Brain microvascular endothelial cell (primary cell): ENCODE results near the gene TANK.
A peak's percentile ranks its signal among the peaks of the same experiment; 100 is the strongest.
"Not testable (repeated sequence)": the region's sequence is repeated elsewhere in the genome, so short reads cannot be mapped to it uniquely, and the experiment has no call there.

Source experiments
- DNase-seq: peaks from one replicate; pipeline ENCODE4 v3.0.0-alpha.2; 2020
- H3K27ac ChIP-seq: fragments of 250-450 bp; sonication (Bioruptor Pico); 2 replicates; pipeline ENCODE4 v1.5.1; 2020; ENCODE audit warnings: mild to moderate bottlenecking, moderate library complexity
- H3K27me3 ChIP-seq: fragments of 250-450 bp; sonication (Bioruptor Pico); replicated peaks from 2 replicates; pipeline ENCODE4 v1.5.1; 2020; ENCODE audit warnings: mild to moderate bottlenecking
- H3K36me3 ChIP-seq: fragments of 250-450 bp; sonication (Bioruptor Pico); replicated peaks from 2 replicates; pipeline ENCODE4 v1.5.1; 2020; ENCODE audit warnings: mild to moderate bottlenecking
- H3K4me3 ChIP-seq: 2 replicates; pipeline ENCODE4 v1.5.1; 2011; ENCODE audit warnings: low read depth, mild to moderate bottlenecking, control low read depth, low read length, moderate library complexity
- in situ Hi-C: cut with HindIII; loops from 2 replicates; pipeline ENCODE4 v1.10.0; 2017; ENCODE audit warnings: low sequenced_read_pairs, low pct_ligation_motif_present
- TF ChIP-seq, protein P1 (sequence below): IDR thresholded peaks from 2 replicates; pipeline ENCODE4 v1.5.1; 2011; ENCODE audit warnings: low read depth, mild to moderate bottlenecking, moderate library complexity, low read length, control low read depth, inconsistent platforms; ENCODE audit errors: missing control alignments

TANK gene

DNA sequence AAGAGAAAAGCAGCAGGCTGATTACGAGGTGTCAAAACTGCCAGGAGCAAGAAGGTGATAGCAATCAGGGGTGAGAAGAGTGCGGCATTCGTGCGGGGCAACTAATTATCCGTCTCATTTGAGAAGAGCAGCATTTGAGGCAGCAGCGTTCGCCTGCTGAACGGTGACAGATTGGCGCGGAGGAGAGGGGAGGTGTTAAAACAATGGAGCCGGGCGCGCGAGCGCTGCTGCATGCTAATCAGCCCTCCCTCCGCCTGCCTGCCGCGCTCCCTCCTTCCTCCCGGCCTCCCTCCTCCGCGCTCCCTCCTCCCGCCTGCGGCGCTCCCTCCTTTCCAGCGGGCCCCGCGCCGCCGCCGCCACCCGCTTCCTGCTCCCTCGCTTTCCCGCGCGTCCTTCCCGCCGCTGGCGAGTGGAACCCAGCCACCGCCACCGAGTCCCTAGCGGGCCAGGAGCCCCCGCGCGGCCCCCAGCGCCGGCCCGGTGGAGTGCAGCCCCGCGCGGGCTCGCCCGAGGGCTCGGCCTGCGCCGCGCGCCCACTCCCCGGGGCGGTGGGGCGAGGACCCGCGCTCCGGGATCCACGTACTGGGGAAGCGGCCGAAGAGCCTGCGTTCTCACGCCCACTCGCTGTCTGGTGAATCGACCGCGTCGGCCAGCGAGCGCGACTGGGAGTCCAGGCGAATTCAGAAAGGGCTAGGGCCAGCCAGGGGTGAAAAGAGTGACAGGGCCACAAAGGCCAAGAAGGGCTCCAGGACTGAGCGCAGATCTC lies 78.5 kb downstream of the TANK start:
- DNase-seq, result no peak
- no peaks in the 10 kb centered on the region for H3K36me3 ChIP-seq
- in situ Hi-C loops, result no loop called here
- H3K4me3 ChIP-seq, result peak overlapping the region; percentile 53
- TF ChIP-seq, protein P1, sequence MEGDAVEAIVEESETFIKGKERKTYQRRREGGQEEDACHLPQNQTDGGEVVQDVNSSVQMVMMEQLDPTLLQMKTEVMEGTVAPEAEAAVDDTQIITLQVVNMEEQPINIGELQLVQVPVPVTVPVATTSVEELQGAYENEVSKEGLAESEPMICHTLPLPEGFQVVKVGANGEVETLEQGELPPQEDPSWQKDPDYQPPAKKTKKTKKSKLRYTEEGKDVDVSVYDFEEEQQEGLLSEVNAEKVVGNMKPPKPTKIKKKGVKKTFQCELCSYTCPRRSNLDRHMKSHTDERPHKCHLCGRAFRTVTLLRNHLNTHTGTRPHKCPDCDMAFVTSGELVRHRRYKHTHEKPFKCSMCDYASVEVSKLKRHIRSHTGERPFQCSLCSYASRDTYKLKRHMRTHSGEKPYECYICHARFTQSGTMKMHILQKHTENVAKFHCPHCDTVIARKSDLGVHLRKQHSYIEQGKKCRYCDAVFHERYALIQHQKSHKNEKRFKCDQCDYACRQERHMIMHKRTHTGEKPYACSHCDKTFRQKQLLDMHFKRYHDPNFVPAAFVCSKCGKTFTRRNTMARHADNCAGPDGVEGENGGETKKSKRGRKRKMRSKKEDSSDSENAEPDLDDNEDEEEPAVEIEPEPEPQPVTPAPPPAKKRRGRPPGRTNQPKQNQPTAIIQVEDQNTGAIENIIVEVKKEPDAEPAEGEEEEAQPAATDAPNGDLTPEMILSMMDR, result no peak
- H3K27ac ChIP-seq, result no peak overlapping the region
- no peaks in the 10 kb centered on the region for H3K27me3 ChIP-seq

DNA sequence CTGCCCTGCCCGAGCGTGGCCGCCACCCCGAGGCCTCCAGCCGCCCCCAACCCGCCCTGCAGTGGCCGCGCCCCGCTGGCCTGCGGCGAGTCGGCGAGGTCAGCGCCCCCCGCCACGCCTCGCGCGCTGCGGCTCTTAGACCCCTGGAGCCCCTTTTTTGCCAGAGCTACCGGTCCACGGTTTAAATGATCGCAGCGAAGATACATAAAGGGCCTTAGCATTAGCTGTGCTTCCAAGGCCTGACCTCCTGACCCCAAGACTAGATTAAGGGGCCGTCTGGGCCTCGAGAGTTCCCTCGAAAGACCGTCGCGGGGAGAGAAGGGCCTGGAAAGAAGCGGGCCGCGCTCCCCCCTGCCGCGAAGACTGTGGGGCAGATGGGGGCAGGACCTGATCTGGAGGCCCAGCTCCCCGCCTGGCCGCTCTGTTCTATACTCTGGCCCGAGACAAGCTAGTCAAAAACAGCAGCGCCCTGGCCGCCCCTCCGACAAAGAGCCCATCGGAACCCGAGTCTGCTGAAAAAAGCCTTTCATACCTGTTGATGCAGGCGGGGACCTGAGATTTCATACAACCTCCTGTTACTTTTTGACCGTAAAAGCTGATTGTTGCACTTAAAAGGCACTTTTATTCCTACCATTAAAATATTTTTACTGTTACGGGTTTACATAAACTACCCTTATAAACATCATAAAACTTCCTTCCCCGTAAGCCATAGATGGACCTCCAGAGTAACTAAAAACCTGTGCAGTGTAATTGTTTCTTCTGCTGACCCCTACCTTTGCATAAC lies 79.3 kb downstream of the TANK start:
- Histone ChIP-seq H3K27me3 (no peaks in the 10 kb centered on the region), H3K27ac (no peak overlapping the region), H3K4me3 (peak overlapping the region; percentile 53), H3K36me3 (no peaks in the 10 kb centered on the region)
- DNase-seq, result no peak
- in situ Hi-C loops, result no loop called here
- TF ChIP-seq, protein P1, result no peak

DNA sequence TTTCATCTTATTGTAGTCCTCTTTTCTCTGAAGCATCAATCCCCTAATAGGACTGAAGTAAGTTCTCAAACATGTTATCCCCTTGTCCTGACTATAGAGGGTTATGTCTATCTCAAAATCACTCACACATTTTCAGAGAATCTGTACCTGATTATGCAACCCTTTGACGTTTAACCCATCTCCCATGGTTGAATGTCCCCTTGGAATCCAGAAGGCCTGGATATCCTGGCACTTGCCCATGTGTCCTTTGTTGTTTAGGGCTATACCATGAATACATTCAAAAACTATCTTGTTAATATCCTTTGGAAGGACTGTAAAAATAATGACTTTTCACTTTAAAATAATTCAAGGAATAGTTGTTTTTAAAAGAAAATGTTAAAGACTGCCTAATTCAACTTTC lies 81.7 kb downstream of the TANK start:
- no peaks in the 10 kb centered on the region for H3K36me3 ChIP-seq
- in situ Hi-C loops, result no loop called here
- DNase-seq, result no peak
- no peak overlapping the region for H3K4me3 ChIP-seq
- TF ChIP-seq, protein P1, result no peak
- peaks cover 3% of the 10 kb centered on the region for H3K27me3 ChIP-seq
- H3K27ac ChIP-seq, result no peak overlapping the region

DNA sequence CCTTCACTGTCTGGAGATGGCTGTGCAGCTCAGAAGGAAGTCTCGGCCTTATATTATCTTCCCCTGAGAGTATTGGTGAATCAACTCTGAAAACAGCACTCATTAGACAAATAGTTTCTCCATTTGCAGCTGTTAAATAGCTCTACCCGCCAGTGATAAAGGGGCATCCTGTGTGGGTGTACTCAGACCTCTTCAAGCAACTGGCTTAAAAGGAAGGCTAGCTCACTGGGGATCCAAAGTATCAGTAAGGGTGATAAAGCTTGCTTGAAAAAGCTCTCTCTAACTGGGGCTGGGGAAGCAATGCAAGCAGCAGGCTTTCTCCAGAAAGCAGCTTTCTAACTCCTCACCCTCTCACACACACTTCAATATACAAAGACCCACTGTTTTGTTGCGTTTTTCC lies 83.1 kb downstream of the TANK start:
- in situ Hi-C loops, result no loop called here
- DNase-seq, result no peak
- Histone ChIP-seq H3K27ac (no peak overlapping the region), H3K27me3 (peaks cover 6% of the 10 kb centered on the region), H3K4me3 (no peak overlapping the region), H3K36me3 (no peaks in the 10 kb centered on the region)
- TF ChIP-seq, protein P1, result no peak

DNA sequence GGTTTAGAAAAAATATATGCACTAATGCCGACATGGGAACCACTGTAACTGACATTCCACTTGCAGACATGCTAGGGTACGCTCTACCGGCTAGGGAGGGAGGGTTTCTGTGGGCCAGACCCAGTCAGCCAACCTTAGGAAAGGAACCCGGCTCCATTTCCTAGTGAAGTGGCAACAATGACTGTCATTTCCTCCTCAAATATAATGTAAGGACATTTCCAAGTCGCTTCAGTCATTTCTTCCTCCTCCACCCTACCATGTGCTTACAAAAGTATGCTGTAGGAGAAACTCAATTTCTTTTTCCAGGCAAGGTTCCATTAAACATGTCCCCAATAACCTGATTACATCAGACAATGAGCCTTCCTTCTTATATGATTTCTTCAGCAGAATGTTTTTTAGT lies 83.7 kb downstream of the TANK start:
- H3K27ac ChIP-seq, result no peak overlapping the region
- H3K36me3 ChIP-seq, result no peaks in the 10 kb centered on the region
- in situ Hi-C loops, result no loop called here
- no peak for DNase-seq
- TF ChIP-seq, protein P1, result no peak
- H3K27me3 ChIP-seq, result peaks cover 6% of the 10 kb centered on the region
- H3K4me3 ChIP-seq, result no peak overlapping the region

DNA sequence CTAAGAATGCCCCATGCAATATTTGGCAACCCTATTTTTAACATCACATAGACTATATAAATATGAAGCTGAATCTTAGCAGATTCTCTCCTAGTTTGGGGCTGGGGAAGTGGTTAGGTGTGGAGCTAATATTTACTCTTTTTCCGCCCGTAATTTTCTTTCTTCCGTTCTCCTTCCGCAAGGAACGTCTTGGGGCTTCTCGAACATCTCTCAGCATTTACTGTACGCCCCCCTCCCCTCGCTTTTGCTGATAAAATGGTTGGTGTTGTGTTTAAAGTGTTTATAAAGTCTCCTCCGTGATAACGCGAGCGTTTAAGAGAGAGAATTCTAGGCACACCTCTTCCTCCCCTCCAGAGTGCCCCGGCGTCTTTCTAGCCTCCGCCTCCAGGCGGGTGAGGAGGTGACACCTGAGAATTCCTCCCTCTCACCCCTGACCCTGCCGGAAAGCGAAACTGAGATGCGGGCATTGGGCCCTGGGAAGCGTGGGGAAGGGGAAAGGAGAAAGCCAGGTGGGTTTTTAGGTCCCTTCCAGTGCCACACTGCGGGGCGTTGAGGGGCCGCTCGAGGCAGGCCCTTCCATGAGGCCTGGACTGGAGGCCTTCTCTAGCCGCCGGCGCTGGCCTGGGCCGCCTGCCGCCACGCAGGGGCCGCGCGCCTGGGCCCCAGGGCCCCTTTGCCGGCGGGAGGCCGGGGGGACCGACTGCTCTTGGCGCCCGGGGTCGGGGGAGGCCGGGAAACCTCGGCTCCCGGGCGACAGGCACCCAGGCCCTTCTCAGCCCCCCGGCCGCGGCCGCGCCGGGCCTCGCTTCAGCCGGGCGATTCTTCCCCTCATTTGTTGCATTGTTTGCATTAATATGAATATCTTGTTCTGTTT lies 84.4 kb downstream of the TANK start:
- in situ Hi-C loops, H3K27me3 ChIP-seq, H3K36me3 ChIP-seq, H3K27ac ChIP-seq, DNase-seq, H3K4me3 ChIP-seq: not testable (repeated sequence)
